ENCODE results near the gene CNTNAP5. TPM values are rescaled to one million over a fixed set of nuclear protein-coding genes. Genes with fewer than 3 reads are reported as not detected.

CNTNAP5 gene
- total and polyA plus RNA-seq, 4 experiments from 2014 or later: not detected

DNA sequence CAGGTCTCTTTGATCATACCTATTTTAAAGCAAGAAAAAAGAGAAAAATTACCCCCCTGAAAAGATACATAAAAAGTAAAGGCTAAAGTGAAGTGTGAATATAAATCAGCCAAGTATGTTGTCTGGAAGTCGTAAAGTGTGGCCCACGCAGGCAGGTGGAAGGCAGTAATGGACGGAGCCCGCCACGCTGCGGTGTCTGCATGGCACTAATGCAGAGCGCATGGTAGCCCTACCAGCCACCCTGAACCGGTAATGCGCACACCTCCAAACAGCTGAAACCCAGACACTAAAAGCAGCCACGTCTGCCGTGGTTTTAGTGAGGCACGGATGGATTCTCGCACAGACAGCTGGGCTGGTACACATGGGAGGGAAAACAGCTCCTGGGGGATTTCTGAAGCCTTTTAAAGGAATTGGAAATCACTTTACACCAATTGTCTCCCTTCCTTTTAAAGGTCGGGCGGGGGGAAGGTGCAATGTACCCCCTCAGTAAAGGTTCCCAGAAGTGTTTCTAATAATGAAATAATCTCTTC, 615.2 kb downstream of the CNTNAP5 start:
- no peaks in the 10 kb centered on the region for H3K9me3 ChIP-seq (ENCODE audit: control insufficient read depth in 1 of 2, low read length in 2 of 2)
- no peak overlapping the region for H3K4me3 ChIP-seq (ENCODE audit: low read length in 2 of 2)
- H3K36me3 ChIP-seq (ENCODE audit: insufficient read depth, low read length): no peaks in the 10 kb centered on the region
- H3K9me3 Mint-ChIP-seq: peaks cover 0 to 11% (median 3%) of the 10 kb centered on the region in 8 donors
- H3K36me3 Mint-ChIP-seq: no peaks in the 10 kb centered on the region
- H3K27me3 ChIP-seq (ENCODE audit: insufficient read depth, low read length): no peaks in the 10 kb centered on the region
- H3K4me1 Mint-ChIP-seq: no peaks in the 10 kb centered on the region
- ChIA-PET POLR2A (ENCODE audit: partially characterized antibody) (no interaction called here), CTCF (ENCODE audit: partially characterized antibody) (no interaction called here)
- no peaks in the 10 kb centered on the region for H3K4me1 ChIP-seq (ENCODE audit: insufficient read depth, low read length)
- intact Hi-C loops (cut with micrococcal nuclease): no loop called here
- H3K27ac ChIP-seq (ENCODE audit: low read depth, low read length): no peak overlapping the region
- H3K27ac Mint-ChIP-seq: no peak overlapping the region
- no peak for DNase-seq
- H3K27me3 Mint-ChIP-seq: no peaks in the 10 kb centered on the region
- H3K4me3 Mint-ChIP-seq: no peak overlapping the region

DNA sequence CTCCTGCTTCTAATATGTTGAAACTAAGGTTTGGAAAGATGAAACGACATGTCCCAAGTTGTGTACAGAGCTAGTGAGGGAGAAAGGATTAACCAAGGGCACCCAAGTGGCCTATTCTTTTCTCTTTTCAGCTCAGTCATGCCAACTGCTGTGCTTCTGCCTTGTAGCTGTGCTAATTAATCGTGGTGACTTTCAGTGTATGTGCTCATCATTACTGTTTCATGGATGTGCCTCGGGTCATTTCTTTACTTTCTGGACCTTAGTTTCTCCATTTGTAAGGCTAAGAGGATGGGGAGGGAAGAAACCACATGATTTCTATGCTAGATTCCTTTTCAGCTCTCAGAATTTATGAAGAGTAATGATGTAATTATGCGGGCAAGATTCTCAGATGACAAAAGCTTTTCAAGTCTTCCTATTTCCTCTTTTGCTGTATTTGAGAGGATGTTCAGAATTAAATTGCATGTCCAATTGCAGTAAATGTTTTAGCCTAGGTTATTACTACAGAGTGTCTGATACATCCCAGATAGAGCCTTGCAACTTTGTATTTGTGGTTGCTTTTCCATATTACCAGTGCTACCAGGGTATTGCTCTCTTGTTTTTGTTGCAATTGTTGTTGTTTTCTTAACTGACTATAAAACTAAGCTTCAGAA, 621.2 kb downstream of the CNTNAP5 start:
- Histone ChIP-seq H3K4me1 (ENCODE audit: insufficient read depth, low read length) (no peaks in the 10 kb centered on the region), H3K27ac (ENCODE audit: low read depth, low read length) (no peak overlapping the region), H3K27me3 (ENCODE audit: insufficient read depth, low read length) (no peaks in the 10 kb centered on the region), H3K9me3 (ENCODE audit: control insufficient read depth in 1 of 2, low read length in 2 of 2) (no peaks in the 10 kb centered on the region), H3K36me3 (ENCODE audit: insufficient read depth, low read length) (no peaks in the 10 kb centered on the region), H3K4me3 (ENCODE audit: low read length in 2 of 2) (no peak overlapping the region)
- no peak overlapping the region for H3K4me3 Mint-ChIP-seq
- ChIA-PET CTCF (ENCODE audit: partially characterized antibody) (no interaction called here), POLR2A (ENCODE audit: partially characterized antibody) (no interaction called here)
- no peak overlapping the region for H3K27ac Mint-ChIP-seq
- no peaks in the 10 kb centered on the region for H3K36me3 Mint-ChIP-seq
- peaks cover 0 to 11% (median 7%) of the 10 kb centered on the region in 8 donors for H3K9me3 Mint-ChIP-seq
- H3K4me1 Mint-ChIP-seq: no peaks in the 10 kb centered on the region
- no peaks in the 10 kb centered on the region for H3K27me3 Mint-ChIP-seq
- intact Hi-C loops (cut with micrococcal nuclease): no loop called here
- DNase-seq: no peak

DNA sequence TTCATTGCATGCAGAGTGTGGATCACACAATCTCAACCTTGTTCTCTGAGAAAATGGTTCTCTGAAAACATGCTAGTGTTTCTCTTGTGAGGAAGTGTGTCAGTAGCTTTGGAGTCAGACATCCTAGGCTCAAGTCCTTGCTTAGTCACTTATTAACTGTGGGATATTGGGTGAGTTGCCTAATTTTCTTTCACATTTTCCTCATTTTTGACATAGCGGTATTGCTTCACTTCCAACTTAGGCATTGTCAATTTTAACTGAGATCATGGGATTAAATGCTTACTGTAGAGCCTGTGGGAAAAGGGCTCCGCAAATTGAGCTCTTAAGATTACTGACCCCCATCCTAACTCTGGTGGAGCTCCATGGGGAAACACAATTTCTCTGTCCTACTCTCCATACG, 622.2 kb downstream of the CNTNAP5 start:
- Histone ChIP-seq H3K4me1 (ENCODE audit: insufficient read depth, low read length) (no peaks in the 10 kb centered on the region), H3K36me3 (ENCODE audit: insufficient read depth, low read length) (no peaks in the 10 kb centered on the region), H3K9me3 (ENCODE audit: control insufficient read depth in 1 of 2, low read length in 2 of 2) (no peaks in the 10 kb centered on the region), H3K27ac (ENCODE audit: low read depth, low read length) (no peak overlapping the region), H3K27me3 (ENCODE audit: insufficient read depth, low read length) (no peaks in the 10 kb centered on the region), H3K4me3 (ENCODE audit: low read length in 2 of 2) (no peak overlapping the region)
- ChIA-PET CTCF (ENCODE audit: partially characterized antibody) (no interaction called here), POLR2A (ENCODE audit: partially characterized antibody) (no interaction called here)
- no peaks in the 10 kb centered on the region for H3K36me3 Mint-ChIP-seq
- H3K27me3 Mint-ChIP-seq: no peaks in the 10 kb centered on the region
- no peak for DNase-seq
- no peak overlapping the region for H3K4me3 Mint-ChIP-seq
- intact Hi-C loops (cut with micrococcal nuclease): no loop called here
- H3K9me3 Mint-ChIP-seq: peaks cover 0 to 11% (median 7%) of the 10 kb centered on the region in 8 donors
- no peak overlapping the region for H3K27ac Mint-ChIP-seq
- H3K4me1 Mint-ChIP-seq: no peaks in the 10 kb centered on the region

DNA sequence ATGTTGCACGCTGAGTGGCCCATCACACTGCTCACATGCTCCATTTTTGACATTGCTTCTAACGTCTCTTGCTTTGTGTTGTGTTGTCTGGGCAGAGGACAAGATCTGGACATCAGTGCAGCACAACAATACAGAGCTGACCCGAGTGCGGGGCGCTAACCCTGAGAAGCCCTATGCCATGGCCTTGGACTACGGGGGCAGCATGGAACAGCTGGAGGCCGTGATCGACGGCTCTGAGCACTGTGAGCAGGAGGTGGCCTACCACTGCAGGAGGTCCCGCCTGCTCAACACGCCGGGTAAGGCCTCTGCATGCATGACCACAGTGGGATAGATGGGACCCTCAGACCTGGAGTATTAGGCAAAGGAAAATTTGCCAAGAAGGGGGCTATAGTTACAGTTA, 622.6 kb downstream of the CNTNAP5 start:
- no peaks in the 10 kb centered on the region for H3K36me3 Mint-ChIP-seq
- no peaks in the 10 kb centered on the region for H3K36me3 ChIP-seq (ENCODE audit: insufficient read depth, low read length)
- no peak overlapping the region for H3K4me3 Mint-ChIP-seq
- no peak overlapping the region for H3K4me3 ChIP-seq (ENCODE audit: low read length in 2 of 2)
- intact Hi-C loops (cut with micrococcal nuclease): no loop called here
- no peaks in the 10 kb centered on the region for H3K27me3 ChIP-seq (ENCODE audit: insufficient read depth, low read length)
- ChIA-PET CTCF (ENCODE audit: partially characterized antibody) (no interaction called here), POLR2A (ENCODE audit: partially characterized antibody) (no interaction called here)
- H3K27ac ChIP-seq (ENCODE audit: low read depth, low read length): no peak overlapping the region
- no peak for DNase-seq
- no peaks in the 10 kb centered on the region for H3K4me1 Mint-ChIP-seq
- H3K9me3 Mint-ChIP-seq: peaks cover 0 to 11% (median 5%) of the 10 kb centered on the region in 8 donors
- H3K9me3 ChIP-seq (ENCODE audit: control insufficient read depth in 1 of 2, low read length in 2 of 2): no peaks in the 10 kb centered on the region
- no peaks in the 10 kb centered on the region for H3K27me3 Mint-ChIP-seq
- no peak overlapping the region for H3K27ac Mint-ChIP-seq
- no peaks in the 10 kb centered on the region for H3K4me1 ChIP-seq (ENCODE audit: insufficient read depth, low read length)

DNA sequence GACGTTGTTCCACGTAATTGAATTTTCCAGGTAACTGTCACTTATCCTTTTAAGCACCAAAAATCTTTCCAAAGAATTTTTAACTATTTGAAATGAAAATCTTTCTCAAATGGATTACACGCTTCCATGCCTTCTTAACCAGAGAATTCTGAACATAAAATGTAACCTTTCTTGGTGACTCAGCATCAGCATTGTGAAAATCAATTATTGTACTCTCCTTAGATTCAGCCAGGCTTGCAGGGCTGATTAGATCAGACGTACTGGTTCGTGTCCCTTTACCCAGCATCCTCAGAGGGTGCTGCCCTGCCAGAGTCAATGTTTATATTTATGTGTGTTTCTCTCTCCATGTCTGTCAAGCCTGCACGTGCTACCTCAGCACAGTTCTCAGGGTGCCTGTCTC, 623.9 kb downstream of the CNTNAP5 start:
- Mint-ChIP-seq H3K9me3 (peaks cover 0 to 11% (median 4%) of the 10 kb centered on the region in 8 donors), H3K4me1 (no peaks in the 10 kb centered on the region), H3K36me3 (no peaks in the 10 kb centered on the region), H3K4me3 (no peak overlapping the region), H3K27me3 (no peaks in the 10 kb centered on the region), H3K27ac (no peak overlapping the region)
- POLR2A ChIA-PET (ENCODE audit: partially characterized antibody): no interaction called here
- H3K4me1 ChIP-seq (ENCODE audit: insufficient read depth, low read length): no peaks in the 10 kb centered on the region
- H3K4me3 ChIP-seq (ENCODE audit: low read length in 2 of 2): no peak overlapping the region
- no peaks in the 10 kb centered on the region for H3K9me3 ChIP-seq (ENCODE audit: control insufficient read depth in 1 of 2, low read length in 2 of 2)
- intact Hi-C loops (cut with micrococcal nuclease): no loop called here
- no peak overlapping the region for H3K27ac ChIP-seq (ENCODE audit: low read depth, low read length)
- no peak for DNase-seq
- H3K27me3 ChIP-seq (ENCODE audit: insufficient read depth, low read length): no peaks in the 10 kb centered on the region
- CTCF ChIA-PET (ENCODE audit: partially characterized antibody): no interaction called here
- no peaks in the 10 kb centered on the region for H3K36me3 ChIP-seq (ENCODE audit: insufficient read depth, low read length)

DNA sequence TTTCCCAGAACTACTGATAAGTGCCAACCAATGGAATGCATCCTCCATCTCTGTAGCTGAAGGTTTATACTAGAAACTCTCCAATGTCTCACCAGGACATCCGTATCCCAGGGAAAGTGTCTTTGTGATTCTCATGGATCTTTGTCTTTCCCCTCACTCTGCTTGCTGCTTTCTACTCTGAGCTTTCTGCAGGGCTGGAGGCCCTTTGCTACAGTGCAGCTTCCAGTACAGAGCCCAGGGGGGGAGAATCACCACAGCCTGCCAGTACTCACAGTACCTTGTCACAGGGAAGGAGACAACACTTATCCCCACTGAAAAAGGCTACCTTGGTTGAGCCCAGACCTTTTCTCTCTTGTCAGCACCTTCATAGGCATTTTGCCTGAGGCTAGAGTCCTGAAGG, 627.0 kb downstream of the CNTNAP5 start:
- H3K9me3 ChIP-seq (ENCODE audit: control insufficient read depth in 1 of 2, low read length in 2 of 2): no peaks in the 10 kb centered on the region
- intact Hi-C loops (cut with micrococcal nuclease): no loop called here
- H3K4me1 ChIP-seq (ENCODE audit: insufficient read depth, low read length): no peaks in the 10 kb centered on the region
- CTCF ChIA-PET (ENCODE audit: partially characterized antibody): no interaction called here
- Mint-ChIP-seq H3K9me3 (peaks cover 0 to 11% (median 5%) of the 10 kb centered on the region in 8 donors), H3K27ac (no peak overlapping the region), H3K27me3 (no peaks in the 10 kb centered on the region), H3K4me3 (peak overlapping the region in 1 of 8 donors; percentile 16), H3K36me3 (no peaks in the 10 kb centered on the region), H3K4me1 (no peaks in the 10 kb centered on the region)
- no peaks in the 10 kb centered on the region for H3K36me3 ChIP-seq (ENCODE audit: insufficient read depth, low read length)
- H3K27me3 ChIP-seq (ENCODE audit: insufficient read depth, low read length): no peaks in the 10 kb centered on the region
- no peak overlapping the region for H3K4me3 ChIP-seq (ENCODE audit: low read length in 2 of 2)
- no peak overlapping the region for H3K27ac ChIP-seq (ENCODE audit: low read depth, low read length)
- DNase-seq: no peak
- POLR2A ChIA-PET (ENCODE audit: partially characterized antibody): no interaction called here

DNA sequence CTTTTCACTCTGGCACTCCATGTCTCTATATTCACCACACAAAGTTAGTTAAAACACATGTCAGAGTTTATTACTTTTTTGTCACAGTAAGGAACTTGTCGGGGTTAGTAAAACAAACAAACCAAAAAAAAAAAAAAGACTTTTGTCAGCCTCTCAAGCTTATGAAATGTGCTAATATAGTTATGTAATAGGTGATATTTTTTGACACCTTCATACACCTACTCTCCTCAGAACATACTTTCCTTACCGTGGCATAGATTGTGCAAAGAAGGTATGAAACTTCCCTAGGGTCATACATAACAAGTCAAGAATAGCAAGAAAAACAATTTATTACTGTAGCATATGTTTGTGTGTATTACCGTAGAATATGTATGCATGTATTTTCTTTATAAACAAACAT, 633.3 kb downstream of the CNTNAP5 start:
- H3K9me3 Mint-ChIP-seq: peaks cover 0 to 12% (median 6%) of the 10 kb centered on the region in 8 donors
- ChIA-PET POLR2A (ENCODE audit: partially characterized antibody) (no interaction called here), CTCF (ENCODE audit: partially characterized antibody) (no interaction called here)
- Histone ChIP-seq H3K4me1 (ENCODE audit: insufficient read depth, low read length) (no peaks in the 10 kb centered on the region), H3K4me3 (ENCODE audit: low read length in 2 of 2) (no peak overlapping the region), H3K36me3 (ENCODE audit: insufficient read depth, low read length) (no peaks in the 10 kb centered on the region), H3K27ac (ENCODE audit: low read depth, low read length) (no peak overlapping the region), H3K27me3 (ENCODE audit: insufficient read depth, low read length) (no peaks in the 10 kb centered on the region), H3K9me3 (ENCODE audit: control insufficient read depth in 1 of 2, low read length in 2 of 2) (no peaks in the 10 kb centered on the region)
- H3K27ac Mint-ChIP-seq: no peak overlapping the region
- no peak for DNase-seq
- H3K4me1 Mint-ChIP-seq: no peaks in the 10 kb centered on the region
- no peaks in the 10 kb centered on the region for H3K36me3 Mint-ChIP-seq
- no peak overlapping the region for H3K4me3 Mint-ChIP-seq
- no peaks in the 10 kb centered on the region for H3K27me3 Mint-ChIP-seq
- intact Hi-C loops (cut with micrococcal nuclease): no loop called here
